Measurements from ENCODE around the gene HJV.

The HJV gene

GRCh38 chr1:145978854-145979745 is 42.4 kb downstream of the HJV start:
- in situ Hi-C loops (cut with MboI; ENCODE audit: low sequenced_read_pairs), result no loop called here

- in situ Hi-C loops (cut with MboI; ENCODE audit: low sequenced_read_pairs), result no loop called here
These were observed 43.1 kb downstream of the HJV start for GRCh38 chr1:145978471-145978853.

- in situ Hi-C loops (cut with MboI; ENCODE audit: low sequenced_read_pairs), result no loop called here
These were observed 43.8 kb downstream of the HJV start for GRCh38 chr1:145977486-145978470.

GRCh38 chr1:145977016-145977415 is 44.5 kb downstream of the HJV start:
- in situ Hi-C loops (cut with MboI; ENCODE audit: low sequenced_read_pairs), result no loop called here

GRCh38 chr1:145975216-145975615 is 46.3 kb downstream of the HJV start:
- in situ Hi-C loops (cut with MboI; ENCODE audit: low sequenced_read_pairs), result no loop called here

GRCh38 chr1:145974721-145975120 is 46.8 kb downstream of the HJV start:
- in situ Hi-C loops (cut with MboI; ENCODE audit: low sequenced_read_pairs), result no loop called here

GRCh38 chr1:145972580-145972979 is 49.0 kb downstream of the HJV start:
- in situ Hi-C loops (cut with MboI; ENCODE audit: low sequenced_read_pairs), result no loop called here
